HEK293 (cell line): ENCODE results near the gene MYH14.

Source experiments
- CTCF ChIP-seq: fragments of 450-650 bp; formaldehyde crosslinking; IDR thresholded peaks from 2 replicates; pipeline ENCODE4 v1.5.1; 2016; ENCODE audit warnings: missing biosample characterization, missing genetic modification characterization
- KLF1 ChIP-seq: fragments of 450-650 bp; formaldehyde crosslinking; IDR thresholded peaks from 2 replicates; pipeline ENCODE4 v1.5.1; 2016; ENCODE audit warnings: missing biosample characterization, missing genetic modification characterization
- PATZ1 ChIP-seq: fragments of 450-650 bp; formaldehyde crosslinking; IDR thresholded peaks from 2 replicates; pipeline ENCODE4 v1.5.1; 2016; ENCODE audit warnings: missing biosample characterization, missing genetic modification characterization
- YY1 ChIP-seq: fragments of 450-650 bp; formaldehyde crosslinking; IDR thresholded peaks from 2 replicates; pipeline ENCODE4 v1.5.1; 2018; ENCODE audit warnings: missing biosample characterization, missing genetic modification characterization
- ZBTB44 ChIP-seq: fragments of 450-650 bp; IDR thresholded peaks from 2 replicates; pipeline ENCODE4 v1.5.1; 2018; ENCODE audit warnings: missing biosample characterization, mild to moderate bottlenecking, missing genetic modification characterization
- ZNF140 ChIP-seq: fragments of 450-650 bp; formaldehyde crosslinking; IDR thresholded peaks from 2 replicates; pipeline ENCODE4 v1.5.1; 2016; ENCODE audit warnings: missing biosample characterization, missing genetic modification characterization
- ZNF26 ChIP-seq: fragments of 450-650 bp; formaldehyde crosslinking; IDR thresholded peaks from 2 replicates; pipeline ENCODE4 v1.5.1; 2016; ENCODE audit warnings: missing biosample characterization, missing genetic modification characterization
- ZNF292 ChIP-seq: fragments of 450-650 bp; formaldehyde crosslinking; IDR thresholded peaks from 2 replicates; pipeline ENCODE4 v1.5.1; 2016; ENCODE audit warnings: low read depth, missing biosample characterization, missing genetic modification characterization, borderline replicate concordance
- ZNF324 ChIP-seq: fragments of 450-650 bp; formaldehyde crosslinking; IDR thresholded peaks from 2 replicates; pipeline ENCODE4 v1.5.1; 2016; ENCODE audit warnings: missing biosample characterization, missing genetic modification characterization
- ZNF341 ChIP-seq: fragments of 450-650 bp; formaldehyde crosslinking; IDR thresholded peaks from 2 replicates; pipeline ENCODE4; 2016; ENCODE audit warnings: low read depth, missing biosample characterization, missing genetic modification characterization
- ZNF501 ChIP-seq: fragments of 450-650 bp; formaldehyde crosslinking; IDR thresholded peaks from 2 replicates; pipeline ENCODE4 v1.5.1; 2016; ENCODE audit warnings: missing biosample characterization, missing genetic modification characterization
- ZNF558 ChIP-seq: fragments of 450-650 bp; formaldehyde crosslinking; IDR thresholded peaks from 2 replicates; pipeline ENCODE4 v1.5.1; 2016; ENCODE audit warnings: missing biosample characterization, missing genetic modification characterization
- ZNF76 ChIP-seq: fragments of 450-650 bp; formaldehyde crosslinking; IDR thresholded peaks from 2 replicates; pipeline ENCODE4; 2016; ENCODE audit warnings: low read depth, missing biosample characterization, missing genetic modification characterization, borderline replicate concordance
- ZSCAN5A ChIP-seq: fragments of 450-650 bp; formaldehyde crosslinking; IDR thresholded peaks from 2 replicates; pipeline ENCODE4 v1.5.1; 2016; ENCODE audit warnings: missing biosample characterization, missing genetic modification characterization

GRCh38 chr19:50223439-50223716 lies 20.0 kb downstream of the MYH14 start:
- TF ChIP-seq ZNF140: no peak
- TF ChIP-seq CTCF (tag by site-specific recombination): no peak
- TF ChIP-seq ZBTB44 (tag by site-specific recombination): no peak
- TF ChIP-seq ZNF558: no peak
- TF ChIP-seq KLF1 (tag by site-specific recombination): no peak
- TF ChIP-seq ZNF292 (tag by site-specific recombination): no peak
- TF ChIP-seq ZSCAN5A (tag by site-specific recombination): no peak
- TF ChIP-seq PATZ1 (tag by site-specific recombination): no peak
- no peak for TF ChIP-seq YY1
- TF ChIP-seq ZNF26: no peak
- no peak for TF ChIP-seq ZNF324 (tag by site-specific recombination)
- no peak for TF ChIP-seq ZNF501 (tag by site-specific recombination)
- no peak for TF ChIP-seq ZNF76 (tag by site-specific recombination)
- TF ChIP-seq ZNF341: no peak
